ENCODE measurements around the gene OCLN. TPM values are rescaled to one million over a fixed set of nuclear protein-coding genes. Genes with fewer than 3 reads are reported as not detected.
"Not testable (repeated sequence)": the region's sequence is repeated elsewhere in the genome, so short reads cannot be mapped to it uniquely, and the experiment has no call there.

OCLN gene
- total RNA-seq, 1 experiment from 2014 or later = 7.7 TPM

DNA sequence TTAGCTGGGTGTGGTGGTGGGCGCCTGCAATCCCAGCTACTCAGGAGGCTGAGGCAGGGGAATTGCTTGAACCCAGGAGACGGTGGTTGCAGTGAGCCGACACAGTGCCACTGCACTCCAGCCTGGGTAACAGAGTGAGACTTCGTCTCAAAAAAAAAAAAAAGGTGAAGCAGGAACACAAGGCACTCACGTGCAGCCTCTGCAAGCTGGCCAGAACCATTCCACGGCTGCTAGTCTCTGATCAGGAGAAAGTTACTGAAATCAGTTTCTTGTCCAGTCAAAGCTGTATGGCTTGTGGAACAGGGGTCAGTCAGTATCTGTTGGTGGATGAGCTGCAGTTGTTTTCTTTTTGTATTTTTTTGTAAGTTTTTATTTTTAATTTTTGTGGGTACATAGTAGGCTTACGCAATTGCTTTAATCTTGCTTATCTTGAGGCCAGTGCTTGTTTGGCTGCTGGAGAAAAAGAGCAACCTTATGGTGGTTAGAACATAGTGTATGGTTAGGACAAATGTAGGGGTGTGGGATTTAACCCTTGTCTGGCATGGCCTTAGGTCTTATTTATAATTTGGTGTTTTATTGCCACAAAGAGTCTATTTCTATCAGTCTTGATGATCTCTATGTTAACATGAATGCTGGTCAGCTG lies 34.7 kb downstream of the OCLN start:
- no peak for DNase-seq (ENCODE audit: extremely low read depth, low read depth)

DNA sequence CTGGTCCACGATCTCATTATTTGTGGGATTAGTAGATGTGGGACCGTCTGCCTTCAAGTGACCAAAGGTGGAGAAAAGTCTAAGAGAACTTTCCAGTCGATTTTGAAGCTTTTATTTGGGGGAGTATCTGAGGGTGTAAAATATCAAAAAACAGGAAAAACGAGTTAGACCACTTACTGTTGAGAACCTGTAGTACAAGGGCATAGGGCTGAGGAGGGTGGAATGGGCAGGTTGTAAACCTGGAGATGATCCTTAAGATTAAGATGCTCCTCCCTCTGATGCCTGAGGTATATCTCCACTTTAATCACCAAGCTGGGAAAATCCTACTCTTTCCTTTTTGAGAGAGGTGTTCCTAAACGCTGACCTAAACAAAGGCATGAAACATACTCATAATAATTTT lies 35.4 kb downstream of the OCLN start:
- DNase-seq (ENCODE audit: extremely low read depth, low read depth) = no peak

- no peak for DNase-seq (ENCODE audit: extremely low read depth, low read depth)
Observed at GRCh38 chr5:69528609-69529008, 36.0 kb downstream of the OCLN start.

GRCh38 chr5:69530561-69531405 lies 38.2 kb downstream of the OCLN start:
- no peak for DNase-seq (ENCODE audit: extremely low read depth, low read depth)

DNA sequence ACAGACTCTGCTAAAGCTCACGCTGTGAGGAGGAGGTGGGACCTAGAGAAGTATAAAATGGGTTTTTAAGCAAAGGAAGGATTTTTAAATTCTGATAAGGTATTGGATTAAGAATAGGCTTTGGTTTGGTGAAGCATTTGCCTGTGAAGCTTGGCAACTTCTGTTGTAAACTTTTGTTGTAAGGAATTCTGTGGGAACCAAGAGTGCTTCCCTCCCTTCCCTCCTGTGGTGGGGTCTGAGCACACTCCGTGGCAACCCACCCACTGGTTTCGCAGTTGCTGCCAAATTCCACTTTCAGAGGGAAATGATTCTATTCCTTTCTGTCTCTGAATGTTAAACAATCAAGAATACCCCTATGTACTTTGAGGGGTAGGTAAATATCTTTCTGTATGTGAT lies 38.8 kb downstream of the OCLN start:
- DNase-seq (ENCODE audit: extremely low read depth, low read depth) = no peak

GRCh38 chr5:69537911-69538310 lies 45.3 kb downstream of the OCLN start:
- DNase-seq (ENCODE audit: extremely low read depth, low read depth) = not testable (repeated sequence)

- not testable (repeated sequence) for DNase-seq (ENCODE audit: extremely low read depth, low read depth)
Observed at GRCh38 chr5:69538735-69539134, 46.1 kb downstream of the OCLN start.

- DNase-seq (ENCODE audit: extremely low read depth, low read depth) = not testable (repeated sequence)
Observed at GRCh38 chr5:69541347-69541746, 48.8 kb downstream of the OCLN start.

DNA sequence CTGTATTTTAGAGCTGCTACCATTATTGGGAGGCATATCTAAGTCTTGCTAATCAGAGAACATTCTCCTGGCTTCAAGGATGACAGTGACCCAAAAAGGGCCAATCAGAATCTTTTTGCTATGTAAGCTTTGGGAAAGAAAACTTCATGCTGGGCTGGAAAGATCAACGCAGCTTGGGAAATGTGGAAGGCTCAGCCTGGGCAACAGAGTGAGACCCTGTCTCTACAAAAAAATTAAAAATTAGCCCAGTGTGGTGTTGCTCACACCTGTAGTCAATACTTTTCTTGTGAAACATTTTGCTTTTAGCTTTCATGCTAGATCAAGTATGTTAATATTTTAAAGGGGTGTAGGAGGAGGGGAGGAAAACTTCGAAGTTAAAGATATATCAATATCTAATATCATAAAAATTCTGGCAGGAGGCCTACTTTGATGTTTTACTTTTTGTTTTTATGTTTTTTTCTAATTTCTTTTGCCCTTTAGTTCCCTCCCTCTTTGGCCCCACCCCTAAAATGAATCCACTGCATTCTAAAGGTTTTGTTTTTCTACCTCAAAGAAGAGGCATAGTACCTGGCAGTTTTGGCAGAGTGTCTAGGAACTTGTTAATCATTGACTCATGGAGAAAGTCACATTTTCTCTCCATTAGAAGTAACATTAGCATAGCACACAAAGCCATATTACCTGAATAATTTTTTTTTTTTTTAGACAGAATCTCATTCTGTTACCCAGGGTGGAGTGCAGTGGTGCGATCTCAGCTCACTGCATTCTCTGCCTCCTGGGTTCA lies 50.4 kb downstream of the OCLN start:
- DNase-seq (ENCODE audit: extremely low read depth, low read depth) = not testable (repeated sequence)

DNA sequence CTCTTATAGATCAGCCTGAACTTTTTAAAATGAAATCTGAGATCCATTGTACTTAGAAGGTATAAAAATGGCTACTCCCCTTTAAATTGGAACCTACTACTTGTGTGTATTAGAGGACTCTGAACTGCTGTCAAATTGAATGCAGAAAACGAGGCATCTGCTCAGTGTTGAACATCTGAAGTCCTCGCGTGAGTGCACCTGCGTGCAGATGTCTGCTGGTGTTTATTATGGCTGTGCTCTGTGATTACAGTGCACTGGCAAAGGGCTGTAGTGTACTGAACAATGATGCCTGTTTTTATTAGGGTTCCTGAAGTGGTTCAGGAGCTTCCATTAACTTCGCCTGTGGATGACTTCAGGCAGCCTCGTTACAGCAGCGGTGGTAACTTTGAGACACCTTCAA lies 52.0 kb downstream of the OCLN start:
- not testable (repeated sequence) for DNase-seq (ENCODE audit: extremely low read depth, low read depth)

DNA sequence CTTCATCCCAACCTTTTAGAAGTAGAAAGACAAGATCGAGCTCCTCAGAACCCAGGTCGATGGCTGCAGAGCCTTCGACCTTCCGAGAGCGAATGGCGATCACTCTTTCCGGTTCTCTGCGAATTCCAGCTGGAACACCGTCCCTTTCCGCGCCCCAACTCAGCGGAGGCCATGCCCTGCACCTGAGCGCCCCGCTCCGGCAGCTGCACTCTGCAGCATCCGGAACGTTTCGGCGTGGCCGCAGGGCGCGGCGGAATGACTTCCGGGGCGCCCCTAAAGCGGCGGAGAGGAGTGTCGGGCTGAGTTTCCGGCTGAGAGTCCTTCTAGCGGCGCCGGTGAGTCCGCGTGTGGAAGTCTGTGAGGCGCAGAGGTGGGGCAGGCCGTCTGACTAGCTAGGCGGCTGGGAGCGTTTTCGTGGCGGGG lies 67.3 kb downstream of the OCLN start, which contains the start of gene GTF2H2C:
Gene GTF2H2C, plus strand, starts transcription at position 284 of the 423 bp plus-strand sequence. CDS start 4,942 bp downstream, outside the sequence.
- DNase-seq (ENCODE audit: extremely low read depth, low read depth) = peak; percentile 69

DNA sequence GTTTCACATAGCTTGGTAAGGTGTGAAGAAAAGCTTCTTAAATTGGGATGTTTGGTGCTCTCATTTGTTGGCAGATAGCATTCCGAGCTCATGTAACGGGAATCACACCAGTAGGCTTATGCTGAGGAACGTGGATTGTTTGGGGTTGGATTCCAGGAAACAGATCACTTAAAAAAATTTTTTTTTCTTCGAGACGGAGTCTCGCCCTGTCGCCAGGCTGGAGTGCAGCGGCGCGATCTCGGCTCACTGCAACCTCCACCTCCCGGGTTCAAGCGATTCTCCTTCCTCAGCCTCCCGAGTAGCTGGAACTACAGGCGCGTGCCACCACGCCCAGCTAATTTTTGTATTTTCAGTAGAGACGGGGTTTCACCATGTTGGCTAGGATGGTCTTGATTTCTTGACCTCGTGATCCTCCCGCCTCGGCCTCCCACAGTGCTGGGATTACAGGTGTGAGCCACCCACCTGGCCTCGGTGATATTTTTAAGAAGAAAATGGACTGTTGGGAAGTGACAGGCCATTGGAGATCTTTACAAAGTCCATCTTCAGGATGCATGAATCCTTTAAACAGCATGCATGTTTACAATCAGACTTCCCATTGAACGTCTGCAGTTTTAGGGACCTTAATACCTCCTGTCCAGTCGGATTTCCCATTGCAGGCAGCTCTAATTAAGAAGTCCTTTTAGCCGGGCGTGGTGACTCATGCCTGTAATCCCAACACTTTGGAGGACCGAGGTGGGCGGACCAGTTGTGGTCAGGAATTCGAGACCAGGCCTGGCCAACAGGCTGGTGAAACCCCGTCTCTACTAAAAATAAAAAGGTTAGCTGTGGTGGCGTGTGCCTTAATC lies 68.2 kb downstream of the OCLN start:
- not testable (repeated sequence) for DNase-seq (ENCODE audit: extremely low read depth, low read depth)

DNA sequence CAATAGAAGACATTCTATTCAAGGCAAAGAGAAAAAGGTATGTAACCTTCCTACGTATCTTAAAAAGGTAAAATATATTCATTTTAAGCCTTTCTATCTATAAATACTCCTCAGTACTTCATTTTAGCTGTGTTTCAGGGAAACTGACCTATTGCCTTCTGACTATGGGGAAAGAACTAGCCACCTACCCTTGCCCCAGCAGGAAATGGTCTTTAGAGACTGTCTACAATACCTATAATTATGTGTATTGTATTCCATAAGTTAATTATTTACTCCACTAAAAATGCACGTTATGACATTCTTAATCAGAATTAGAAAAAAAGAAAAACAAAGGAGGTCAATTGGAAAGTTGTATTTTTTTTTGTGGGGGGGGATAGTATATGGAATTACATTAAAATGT lies 73.6 kb downstream of the OCLN start:
- not testable (repeated sequence) for DNase-seq (ENCODE audit: extremely low read depth, low read depth)

- not testable (repeated sequence) for DNase-seq (ENCODE audit: extremely low read depth, low read depth)
Observed at GRCh38 chr5:69568072-69568471, 75.5 kb downstream of the OCLN start.

DNA sequence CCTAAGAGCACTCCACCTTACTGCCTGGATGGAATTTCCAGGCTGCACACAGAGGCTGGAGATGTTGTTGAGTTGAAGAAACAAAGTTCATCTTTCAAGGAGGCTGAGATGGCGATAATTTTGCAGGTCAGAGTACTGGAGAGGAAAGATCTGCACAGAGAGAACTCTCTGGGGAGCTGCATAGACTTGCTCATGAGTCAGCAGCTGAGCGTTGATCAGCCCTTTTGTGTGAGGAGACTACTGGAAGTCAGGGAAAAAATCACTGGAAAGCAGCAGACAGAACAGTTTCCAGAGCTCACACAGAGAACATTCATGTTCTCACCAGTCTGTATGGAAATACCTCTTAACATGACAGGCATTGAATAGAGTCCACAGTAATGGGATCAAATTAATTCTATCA lies 90.8 kb downstream of the OCLN start:
- not testable (repeated sequence) for DNase-seq (ENCODE audit: extremely low read depth, low read depth)

- not testable (repeated sequence) for DNase-seq (ENCODE audit: extremely low read depth, low read depth)
Observed at GRCh38 chr5:69596114-69596840, 103.7 kb downstream of the OCLN start.

GRCh38 chr5:69601947-69602346 lies 109.4 kb downstream of the OCLN start:
- not testable (repeated sequence) for DNase-seq (ENCODE audit: extremely low read depth, low read depth)

DNA sequence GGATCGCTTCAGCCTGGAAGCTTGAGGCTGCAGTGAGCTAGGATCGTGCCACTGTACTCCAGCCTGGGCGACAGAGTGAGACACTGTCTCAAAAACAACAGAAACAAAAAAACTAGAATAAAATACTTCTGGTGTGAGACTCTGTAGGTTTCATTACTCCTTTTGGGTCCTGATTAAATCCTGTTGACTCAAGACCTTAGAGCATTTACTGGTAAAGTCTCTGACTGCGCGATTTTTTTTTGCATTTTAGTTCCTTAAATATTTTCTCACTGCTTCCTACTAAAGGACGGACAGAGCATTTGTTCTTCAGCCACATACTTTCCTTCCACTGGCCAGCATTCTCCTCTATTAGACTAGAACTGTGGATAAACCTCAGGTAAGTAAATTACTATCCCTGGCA lies 114.2 kb downstream of the OCLN start:
- DNase-seq (ENCODE audit: extremely low read depth, low read depth) = not testable (repeated sequence)
